ENCODE results near the gene MAPKBP1. TPM values are rescaled to one million over a fixed set of nuclear protein-coding genes. Genes with fewer than 3 reads are reported as not detected.

MAPKBP1 gene
- total and polyA plus RNA-seq, 9 of the 15 experiments (the other 6 are each of a cell fraction or from before 2014, with no cell fraction given), result 0.15 to 9.5 (median 4.5) TPM

GRCh38 chr15:41773332-41773728 lies 954 bp upstream of the MAPKBP1 start:
- DNase-seq (ENCODE audit: extremely low read depth in 1 of 4, low spot score in 3 of 4) (peak in 1 of 4 experiments; percentile 27), FAIRE-seq (no peak), ATAC-seq (no peak)
- ChIA-PET CTCF (ENCODE audit: low intra/inter-chr PET ratio) (interaction anchor here (1.0 to 5.6 kb wide), 4 partner anchors 38 to 131 kb away, joined by 3 to 98 read pairs (median 8); no protein-coding TSS in a partner anchor), POLR2A (interaction anchor here (0.5 to 2.6 kb wide), 15 partner anchors 8 to 131 kb away, joined by 3 to 15 read pairs (median 6); no protein-coding TSS in a partner anchor)
- peak overlapping the region; percentile 54; the same call in 1 of the 2 replicates for H3K4me3 ChIP-seq
- TF ChIP-seq MYNN (IDR thresholded peaks at IDR 0.05) (0 out of 2 replicates have a peak, but pooled peaks have one; percentile 11), MYNN (CRISPR knock-in tag; IDR thresholded peaks at IDR 0.05) (no peak), ZNF589 (CRISPR knock-in tag; IDR thresholded peaks at IDR 0.05; ENCODE audit: low read depth) (no peak), ZNF639 (CRISPR knock-in tag; conservative IDR thresholded peaks at IDR 0.05 in 1 of 2, IDR thresholded peaks at IDR 0.05 in 1 of 2) (0 out of 4 replicates have a peak, but pooled peaks of 1 of the 2 experiments have one; percentile 2), SIN3B (IDR thresholded peaks at IDR 0.05; ENCODE audit: low read depth) (0 out of 2 replicates have a peak, but pooled peaks have one; percentile 0)
- 9% methylated on average over 5 of the region's 5 CpGs for WGBS (ENCODE audit: insufficient coverage, low coverage, missing lambda C conversion rate)
- peaks cover 11% of the 10 kb centered on the region; the same call in 1 of the 3 replicates for H3K36me3 ChIP-seq (ENCODE audit: control insufficient read depth, insufficient read depth, low read length)
- H3K4me1 ChIP-seq (replicated peaks in 1 of 2; ENCODE audit: control insufficient read depth in 2 of 2, insufficient read depth in 2 of 2, low read length in 2 of 2), result peaks cover 12 to 27% of the 10 kb centered on the region in 2 experiments
- H2AFZ ChIP-seq (ENCODE audit: low read depth, low read length), result 0 out of 2 replicates have a peak overlapping the region, but pooled peaks have one; percentile 76
- no peaks in the 10 kb centered on the region; a peak in 1 of 5 replicates for H3K27me3 ChIP-seq (ENCODE audit: control insufficient read depth in 2 of 2, insufficient read depth in 2 of 2, low read length in 2 of 2)
- no peaks in the 10 kb centered on the region for H3K9me3 ChIP-seq (replicated peaks; ENCODE audit: control insufficient read depth, insufficient read depth, low read depth, low read length)
- BruUV-seq (replicated peaks), result no TSS peak
- peak overlapping the region; percentile 80 for H3K4me2 ChIP-seq (ENCODE audit: insufficient read depth, low read length)
- in situ Hi-C loops (cut with MboI) (loop anchor here (5.0 kb wide), 1 partner anchor 39 kb away; no protein-coding TSS in a partner anchor), intact Hi-C loops (cut with micrococcal nuclease) (loop anchor here (2.0 to 5.0 kb wide), 2 partner anchors 131 to 216 kb away; partner anchors contain the start of gene TYRO3)
- no peaks in the 10 kb centered on the region; the same call in 1 of the 2 replicates for H4K20me1 ChIP-seq (replicated peaks; ENCODE audit: control insufficient read depth, insufficient read depth, low read length)
- peak overlapping the region in 1 of 2 experiments; percentile 70; a peak in 2 of 4 replicates for H3K9ac ChIP-seq (ENCODE audit: insufficient read depth in 1 of 2, low read depth in 2 of 2, low read length in 2 of 2)
- H3K27ac ChIP-seq (ENCODE audit: extremely low read depth, low read depth, low read length), result peak overlapping the region; percentile 70
- H3K9me1 ChIP-seq (ENCODE audit: control insufficient read depth, insufficient read depth, low read length), result no peaks in the 10 kb centered on the region
- peaks cover 9% of the 10 kb centered on the region for H3K79me2 ChIP-seq (ENCODE audit: control insufficient read depth, insufficient read depth, low read length)

All from K562 (cell line).